HG03097 (cell line): ENCODE measurements around the gene TRMT10C.
"Not testable (repeated sequence)": the region's sequence is repeated elsewhere in the genome, so short reads cannot be mapped to it uniquely, and the experiment has no call there.

ENCODE experiments used
- ATAC-seq: cut with Tn5 transposase; IDR thresholded peaks from one replicate; pipeline ENCODE4 v1.9.1; 2021; ENCODE audit not compliant: unreplicated experiment, low FRiP score

The TRMT10C gene

DNA sequence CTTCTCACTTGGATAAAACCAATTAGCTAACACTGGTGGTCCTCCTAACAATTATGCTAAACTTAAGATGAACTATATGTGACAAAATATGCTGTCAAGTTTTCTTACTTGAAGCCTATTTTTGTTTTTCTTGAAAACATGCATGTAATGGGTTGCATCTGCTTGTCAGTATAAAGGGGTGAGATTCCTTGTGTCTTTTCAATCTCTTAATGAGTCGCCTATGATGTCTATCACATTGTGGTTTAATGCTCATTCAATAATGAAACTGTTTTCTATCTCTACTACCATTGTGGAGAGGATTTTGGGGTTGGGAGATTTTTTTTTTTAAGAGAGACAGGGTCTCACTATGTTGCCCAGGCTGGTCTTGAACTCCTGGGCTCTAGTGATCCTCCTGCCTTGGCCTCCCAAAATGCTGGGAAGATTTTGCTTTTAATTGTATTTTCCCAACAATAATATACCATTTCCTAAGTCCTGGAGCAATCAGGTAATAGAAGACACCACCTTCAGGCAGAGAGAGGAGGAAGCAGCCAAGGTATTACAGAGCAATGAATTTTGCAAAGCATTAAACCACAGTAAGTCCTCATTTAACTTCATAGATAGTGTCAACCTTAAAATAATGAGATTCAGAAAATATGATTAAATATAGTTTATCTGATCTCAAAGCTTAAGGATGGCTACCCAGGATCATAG is 17.4 kb upstream of the TRMT10C start:
- ATAC-seq = no peak

DNA sequence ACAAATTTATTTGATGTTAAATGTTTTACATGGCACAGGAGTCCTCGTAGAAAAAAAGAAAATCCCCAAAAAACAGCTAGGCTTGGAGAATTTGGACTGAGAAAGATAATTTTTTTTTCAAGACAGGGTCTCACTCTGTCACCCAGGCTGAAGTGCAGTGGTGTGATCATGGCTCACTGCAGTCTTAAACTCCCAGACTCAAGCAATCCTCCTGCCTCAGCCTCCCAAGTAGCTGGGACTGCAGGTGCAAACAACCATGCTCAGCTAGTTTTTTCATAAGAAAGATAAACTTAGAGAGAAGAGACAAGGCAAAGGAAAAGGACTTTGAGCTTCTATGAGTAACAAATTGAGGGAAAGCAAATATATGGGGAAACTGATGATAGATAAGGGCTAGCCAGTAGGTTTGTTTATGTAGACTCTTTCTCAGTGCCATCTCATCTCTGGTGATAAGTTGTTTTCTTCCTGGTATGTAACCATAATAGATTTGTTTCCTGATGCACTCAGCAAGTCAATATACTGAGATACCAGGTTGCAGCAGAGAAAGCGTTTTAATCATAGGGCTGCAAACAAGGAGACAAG is 13.1 kb upstream of the TRMT10C start:
- ATAC-seq = no peak

DNA sequence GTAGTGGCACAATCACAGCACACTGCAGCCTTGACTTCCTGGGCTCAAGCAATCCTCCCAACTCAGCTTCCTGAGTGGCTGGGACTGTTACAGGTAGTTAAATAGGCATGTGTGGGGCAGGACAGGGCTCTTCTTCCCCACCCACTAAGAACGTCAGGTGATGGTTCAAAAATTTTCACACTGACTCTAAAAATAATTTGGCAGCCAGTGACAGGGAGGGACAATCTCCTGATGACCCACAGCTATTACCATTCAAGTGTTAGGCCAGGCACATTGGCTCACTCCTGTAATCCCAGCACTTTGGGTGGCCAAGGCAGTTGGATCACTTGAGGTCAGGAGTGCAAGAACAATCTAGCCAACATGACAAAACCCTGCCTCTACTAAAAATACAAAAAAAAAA is 12.2 kb upstream of the TRMT10C start:
- no peak for ATAC-seq

DNA sequence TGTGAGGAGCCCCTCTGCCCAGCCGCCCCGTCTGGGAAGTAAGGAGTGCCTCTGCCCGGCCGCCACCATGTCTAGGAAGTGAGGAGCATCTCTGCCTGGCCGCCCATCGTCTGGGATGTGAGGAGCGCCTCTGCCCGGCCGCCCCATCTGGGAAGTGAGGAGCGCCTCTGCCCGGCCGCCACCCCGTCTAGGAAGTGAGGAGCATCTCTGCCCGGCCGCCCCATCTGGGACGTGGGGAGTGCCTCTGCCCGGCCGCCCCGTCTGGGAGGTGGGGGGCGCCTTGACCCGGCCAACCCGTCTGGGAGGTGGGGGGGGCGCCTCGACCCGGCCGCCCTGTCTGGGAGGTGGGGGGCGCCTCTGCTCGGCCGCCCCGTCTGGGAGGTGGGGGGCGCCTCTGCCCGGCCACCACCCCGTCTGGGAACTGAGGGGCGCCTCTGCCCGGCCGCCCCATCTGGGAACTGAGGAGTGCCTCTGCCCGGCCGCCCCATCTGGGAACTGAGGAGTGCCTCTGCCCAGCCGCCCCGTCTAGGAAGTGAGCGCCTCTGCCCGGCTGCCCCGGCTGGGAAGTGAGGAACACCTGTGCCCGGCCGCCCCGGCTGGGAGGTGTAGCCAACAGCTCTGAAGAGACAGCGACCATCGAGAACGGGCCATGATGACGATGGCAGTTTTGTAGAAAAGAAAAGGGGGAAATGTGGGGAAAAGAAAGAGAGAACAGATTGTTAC is 10.1 kb upstream of the TRMT10C start:
- ATAC-seq = not testable (repeated sequence)

DNA sequence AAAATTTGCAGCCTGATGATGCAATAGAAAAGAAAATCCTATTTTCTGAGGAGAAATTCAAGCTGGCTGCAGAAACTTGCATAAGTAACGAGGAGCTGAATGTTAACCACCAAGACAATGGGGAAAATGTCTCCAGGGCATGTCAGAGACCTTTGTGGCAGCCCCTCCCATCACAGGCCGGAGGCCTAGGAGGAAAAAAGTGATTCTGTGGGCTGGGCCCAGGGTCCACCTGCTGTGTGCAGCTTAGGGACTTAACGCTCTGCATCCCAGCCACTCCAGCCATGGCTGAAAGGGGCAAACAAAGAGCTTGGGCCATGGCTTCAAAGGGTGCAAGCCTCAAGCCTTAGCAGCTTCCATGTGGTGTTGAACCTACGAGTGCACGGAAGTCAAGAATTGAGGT is 8.3 kb upstream of the TRMT10C start:
- not testable (repeated sequence) for ATAC-seq

DNA sequence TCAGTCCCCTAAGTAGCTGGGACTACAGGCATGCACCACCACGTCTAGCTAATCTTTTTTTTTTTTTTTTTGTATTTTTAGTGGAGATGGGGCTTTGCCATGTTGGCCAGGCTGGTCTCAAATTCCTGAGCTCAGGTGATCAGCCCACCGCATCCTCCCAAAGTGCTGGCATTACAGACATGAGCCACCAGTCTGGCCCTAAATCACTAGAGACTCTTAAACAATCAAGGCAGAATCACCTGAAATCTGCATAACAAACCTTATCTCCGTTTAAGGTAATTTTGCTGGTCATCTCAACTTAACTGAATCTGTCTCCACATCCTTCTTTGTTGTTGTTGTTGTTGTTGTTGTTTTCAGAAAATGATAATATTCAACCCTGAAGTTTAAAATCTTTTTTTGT is 5.6 kb upstream of the TRMT10C start:
- no peak for ATAC-seq

DNA sequence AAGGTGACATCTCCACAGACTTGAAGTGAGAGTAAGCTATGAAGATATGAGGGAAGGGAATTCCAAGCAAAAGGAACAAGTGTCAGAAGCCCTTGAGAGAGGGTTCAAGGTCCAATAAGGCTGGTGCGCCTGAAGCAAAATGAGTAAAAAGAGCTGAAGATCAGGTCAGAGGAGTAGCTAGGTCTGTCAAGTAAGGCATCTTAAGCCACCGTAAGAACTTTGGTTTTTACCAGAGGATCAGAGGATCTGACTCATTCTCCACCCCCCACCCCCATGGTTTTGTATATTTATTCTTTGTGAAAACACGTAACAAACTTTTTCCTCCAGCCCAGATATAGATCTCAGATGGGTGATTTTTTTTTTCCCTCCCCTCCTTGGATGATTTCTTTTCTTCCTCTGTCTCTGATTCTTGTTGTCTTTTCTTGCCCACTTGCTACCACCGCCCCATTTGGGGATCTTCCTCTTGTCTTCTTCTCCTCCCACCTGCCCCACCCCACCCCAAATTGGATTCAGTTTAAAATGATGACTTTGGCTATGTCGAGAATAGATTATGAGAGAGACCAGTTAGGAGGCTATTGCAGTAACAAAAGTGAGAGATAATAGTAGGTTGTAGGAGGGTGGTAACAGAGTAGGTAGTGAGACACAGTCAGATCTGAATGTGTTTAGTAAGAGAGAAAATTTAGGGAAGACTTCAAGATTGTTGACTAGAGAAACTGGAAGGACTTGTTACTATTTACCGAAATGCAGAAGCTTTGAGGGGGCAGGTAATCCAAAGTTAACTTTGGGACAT is 6.1 kb downstream of the TRMT10C start:
- ATAC-seq = no peak

DNA sequence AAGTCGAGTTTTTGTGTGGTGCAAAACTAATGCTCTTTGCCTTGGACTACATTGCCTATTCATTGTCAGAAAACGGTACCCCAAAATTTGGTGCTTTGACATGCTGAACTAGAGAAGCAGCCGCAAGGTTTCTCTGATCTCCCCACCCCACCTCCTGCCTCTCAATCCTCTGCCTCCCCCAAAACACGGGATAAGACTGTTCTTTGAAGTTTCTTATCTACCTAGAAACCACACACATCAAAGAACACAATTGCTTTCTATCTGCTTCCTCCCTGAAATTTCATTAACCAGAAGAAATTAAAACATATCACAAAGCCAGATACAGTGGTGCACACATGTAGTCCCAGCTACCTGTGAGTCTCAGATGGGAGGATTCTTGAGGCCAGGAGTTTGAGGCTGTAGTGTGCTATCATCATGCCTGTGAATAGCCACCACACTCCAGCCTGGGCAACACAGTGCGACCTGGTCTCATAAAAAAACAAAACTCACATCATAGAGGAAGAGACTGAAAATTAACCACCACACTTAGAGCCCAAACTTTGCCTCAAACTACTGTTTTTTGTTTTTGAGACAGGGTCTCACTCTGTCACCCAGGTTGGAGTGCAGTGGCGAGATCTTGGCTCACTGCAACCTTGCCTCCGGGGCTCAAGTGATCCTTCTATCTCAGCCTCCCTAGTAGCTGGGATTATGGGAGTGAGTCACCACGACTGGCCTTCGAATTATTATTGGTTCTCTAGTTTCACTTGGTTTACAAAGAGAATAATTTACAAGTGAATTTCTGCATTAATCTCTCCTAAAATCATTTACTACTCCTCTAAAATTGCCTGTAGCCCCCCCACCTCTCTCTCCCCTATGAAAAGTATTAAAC is 9.6 kb downstream of the TRMT10C start:
- no peak for ATAC-seq

DNA sequence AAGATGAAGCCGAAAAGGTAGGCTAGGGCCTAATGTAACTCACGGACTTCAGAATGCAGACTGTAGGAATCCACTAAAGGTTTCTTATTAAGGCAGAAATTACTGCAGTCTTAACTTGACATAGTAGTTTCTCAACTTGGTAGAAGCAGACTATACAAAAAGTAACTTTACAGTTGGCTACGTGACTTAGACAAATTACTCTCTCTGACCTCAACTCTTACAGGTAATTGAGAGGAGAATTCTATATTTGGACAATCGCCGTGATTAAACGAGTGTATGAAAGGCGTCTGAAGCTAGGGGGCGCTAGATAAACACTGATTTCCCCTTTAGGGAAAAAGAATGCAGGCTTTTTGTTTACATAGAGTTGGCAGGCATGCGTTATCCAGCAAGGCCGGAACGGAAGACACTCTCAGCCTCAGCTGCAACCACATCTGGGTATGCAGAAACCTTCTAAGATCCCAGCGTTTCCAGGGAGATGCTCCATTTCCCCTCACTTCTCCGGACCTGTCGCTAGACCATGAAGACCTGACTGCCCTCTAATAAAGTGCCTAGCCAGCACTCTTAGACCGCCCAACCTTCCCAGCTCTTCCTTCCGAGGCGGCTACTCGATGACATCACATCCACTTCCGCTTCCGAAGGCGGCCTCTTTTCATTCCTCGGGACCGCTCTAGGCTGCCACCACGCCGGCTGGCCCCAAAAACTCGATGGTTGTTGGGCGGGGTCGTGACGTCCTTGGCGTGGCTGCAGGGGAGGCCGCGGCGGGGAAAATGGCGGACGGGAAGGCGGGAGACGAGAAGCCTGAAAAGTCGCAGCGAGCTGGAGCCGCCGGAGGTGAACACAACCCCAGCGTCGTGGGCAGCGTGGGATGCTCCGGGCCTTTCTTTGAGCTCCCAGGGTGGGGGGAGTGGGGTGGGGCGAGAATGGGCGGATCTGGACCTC is 12.1 kb downstream of the TRMT10C start, which contains the start of gene PCNP:
PCNP (plus strand) TSS at position 732 of the 939 bp plus-strand sequence; CDS start at position 768, 36 bp downstream.
- ATAC-seq = peak; percentile 85

DNA sequence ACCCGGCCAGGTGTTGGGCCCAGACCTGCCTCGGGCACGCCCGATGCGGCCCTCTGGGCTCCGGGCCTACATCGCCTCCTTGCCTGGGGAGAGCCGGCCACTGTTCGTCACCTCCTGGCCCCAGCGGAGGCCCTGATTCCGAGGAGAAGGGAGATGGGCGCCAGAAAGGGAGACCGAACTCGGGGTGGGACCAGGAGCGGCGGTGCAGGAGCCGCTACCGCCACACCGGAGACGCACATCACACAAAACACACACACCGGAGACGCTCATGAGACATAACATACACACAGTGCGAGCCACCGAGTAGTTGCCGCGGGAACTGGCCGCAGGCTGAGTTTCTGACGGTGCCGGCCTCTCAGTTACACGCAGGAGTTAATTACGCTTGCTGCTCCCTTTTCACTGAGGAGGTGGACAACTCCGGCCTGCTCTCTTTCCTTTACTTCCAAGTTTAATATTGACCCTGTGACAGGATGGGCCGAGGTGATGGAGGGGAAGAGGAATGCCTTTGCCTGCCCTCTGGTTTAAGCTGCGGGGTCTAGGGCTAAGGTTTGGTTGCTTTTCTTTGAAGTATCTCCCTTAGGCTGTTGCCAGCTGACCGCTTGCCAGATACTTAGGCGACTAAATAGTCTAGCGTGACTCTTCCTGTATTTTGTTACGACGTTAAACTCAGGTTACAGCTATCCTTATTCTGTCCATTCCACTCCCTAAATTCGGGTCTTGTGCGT is 12.9 kb downstream of the TRMT10C start:
- peak; percentile 37 for ATAC-seq

DNA sequence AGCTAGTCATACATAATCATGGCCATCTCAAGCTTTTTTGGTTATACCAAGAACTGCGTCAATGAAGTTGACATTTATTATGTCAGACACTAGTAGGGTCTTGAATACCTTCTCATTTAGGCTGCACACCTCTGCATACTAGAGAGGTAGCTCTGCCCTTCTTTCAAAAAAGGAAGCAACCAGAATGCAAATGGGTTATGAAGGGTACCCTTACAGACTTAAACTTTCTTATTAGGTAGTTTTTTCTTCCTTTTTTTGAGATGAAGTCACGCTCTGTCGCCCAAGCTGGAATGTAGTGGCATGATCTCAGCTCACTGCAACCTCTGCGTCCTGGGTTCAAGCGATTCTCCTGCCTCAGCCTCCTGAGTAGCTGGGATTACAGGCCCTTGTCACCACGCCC is 15.6 kb downstream of the TRMT10C start:
- no peak for ATAC-seq

DNA sequence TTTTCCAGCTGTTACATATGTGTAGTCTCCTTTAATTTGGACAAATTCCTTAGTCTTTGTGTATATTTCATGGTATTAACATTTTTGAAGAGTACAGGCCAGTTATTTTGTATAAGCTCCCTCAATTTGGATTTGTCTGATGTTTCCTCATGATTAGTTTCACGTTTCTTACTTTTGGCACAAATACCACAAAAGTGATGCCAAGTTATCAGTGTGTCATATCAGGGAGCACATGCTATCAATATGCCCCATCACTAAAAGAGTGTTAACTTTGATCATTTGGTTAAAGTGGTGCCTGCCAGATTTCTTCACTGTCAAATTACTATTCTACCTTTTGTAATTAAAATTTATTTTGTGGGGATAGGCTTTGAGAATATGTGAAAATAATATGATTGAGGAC is 26.9 kb downstream of the TRMT10C start:
- no peak for ATAC-seq

DNA sequence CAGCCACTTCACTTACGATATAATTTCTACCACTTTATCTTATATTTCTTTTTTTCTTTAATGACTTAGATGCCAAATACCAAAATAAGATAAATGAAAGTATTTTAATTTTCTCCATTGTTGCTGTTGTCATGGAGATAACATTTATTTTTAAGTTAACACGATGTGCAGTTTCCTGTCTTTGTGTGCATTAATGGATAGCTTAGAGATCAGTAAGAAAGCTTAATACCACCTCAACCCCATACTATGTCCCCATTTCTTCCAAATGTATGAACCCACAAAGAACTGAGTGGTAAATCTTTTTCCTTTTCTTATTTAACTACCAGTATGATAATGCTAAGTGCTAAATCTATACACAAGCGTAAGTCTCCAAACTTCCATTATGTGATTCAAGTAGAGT is 29.4 kb downstream of the TRMT10C start:
- ATAC-seq = no peak

DNA sequence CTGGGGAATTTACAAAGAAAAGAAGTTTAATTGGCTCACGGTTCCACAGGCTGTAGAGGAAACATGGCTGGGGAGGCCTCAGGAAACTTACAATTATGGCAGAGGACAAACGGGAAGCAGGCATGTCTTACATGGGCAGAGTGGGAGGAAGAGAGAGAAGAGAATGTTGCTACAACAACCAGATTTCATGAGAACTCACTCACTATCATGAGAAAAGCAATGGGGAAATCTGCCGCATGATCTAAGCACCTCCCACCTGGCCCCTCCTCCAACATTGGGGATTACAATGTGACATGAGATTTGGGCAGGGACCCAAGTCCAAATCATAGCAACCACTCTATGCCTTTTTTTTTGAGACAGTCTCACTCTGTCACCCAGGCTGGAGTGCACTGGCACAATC is 41.1 kb downstream of the TRMT10C start:
- no peak for ATAC-seq

DNA sequence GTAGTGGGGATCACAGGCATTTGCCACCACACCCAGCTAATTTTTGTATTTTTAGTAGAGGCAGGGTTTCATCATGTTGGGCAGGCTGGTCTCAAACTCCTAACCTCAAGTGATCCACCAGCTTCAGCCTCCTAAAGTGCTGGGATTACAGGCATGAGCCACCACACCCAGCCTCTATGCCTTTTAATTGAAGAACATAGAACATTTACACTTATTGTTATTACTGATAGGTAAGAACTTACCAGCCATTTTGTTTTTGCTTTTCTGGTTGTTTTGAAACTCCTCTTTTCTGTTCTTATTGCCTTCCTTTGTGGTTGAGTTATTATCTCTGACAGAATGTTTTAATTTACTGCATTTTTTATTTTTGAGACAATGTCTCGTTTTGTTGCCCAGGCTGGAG is 41.5 kb downstream of the TRMT10C start:
- ATAC-seq = no peak

DNA sequence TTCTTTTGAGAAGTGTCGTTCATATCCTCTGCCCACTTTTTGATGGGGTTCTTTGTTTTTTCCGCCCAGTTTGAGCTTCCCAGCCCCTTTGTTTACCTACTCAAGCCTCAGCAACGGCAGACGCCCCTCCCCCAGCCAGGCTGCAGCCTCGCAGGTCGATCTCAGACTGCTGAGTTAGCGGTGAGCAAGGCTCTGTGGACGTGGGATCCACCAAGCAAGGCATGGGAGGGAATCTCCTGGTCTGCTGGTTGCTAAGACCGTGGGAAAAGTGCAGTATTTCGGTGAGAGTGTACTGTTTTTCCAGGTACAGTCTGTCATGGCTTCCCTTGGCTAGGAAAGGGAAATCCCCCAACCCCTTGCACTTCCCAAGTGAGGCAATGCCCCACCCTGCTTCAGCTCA is 43.7 kb downstream of the TRMT10C start:
- not testable (repeated sequence) for ATAC-seq

DNA sequence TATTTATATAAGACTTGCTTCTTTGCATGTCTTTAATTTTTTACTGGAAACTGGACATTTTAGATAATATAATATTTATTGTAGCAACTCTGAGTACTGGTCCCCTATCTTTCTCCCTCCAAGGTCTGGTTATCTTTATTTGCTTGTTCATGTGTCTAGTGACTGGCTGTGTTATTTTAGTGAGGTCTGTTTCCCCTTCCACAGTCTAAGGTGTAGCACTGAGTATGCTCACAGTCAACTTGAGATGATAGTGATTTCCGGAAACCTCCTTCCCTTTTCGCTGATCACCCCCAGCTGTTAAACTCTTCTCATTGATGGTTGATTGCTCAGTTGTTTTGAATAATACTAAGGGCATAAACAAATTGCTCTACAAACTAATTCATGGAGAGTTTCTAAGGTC is 49.4 kb downstream of the TRMT10C start:
- no peak for ATAC-seq

DNA sequence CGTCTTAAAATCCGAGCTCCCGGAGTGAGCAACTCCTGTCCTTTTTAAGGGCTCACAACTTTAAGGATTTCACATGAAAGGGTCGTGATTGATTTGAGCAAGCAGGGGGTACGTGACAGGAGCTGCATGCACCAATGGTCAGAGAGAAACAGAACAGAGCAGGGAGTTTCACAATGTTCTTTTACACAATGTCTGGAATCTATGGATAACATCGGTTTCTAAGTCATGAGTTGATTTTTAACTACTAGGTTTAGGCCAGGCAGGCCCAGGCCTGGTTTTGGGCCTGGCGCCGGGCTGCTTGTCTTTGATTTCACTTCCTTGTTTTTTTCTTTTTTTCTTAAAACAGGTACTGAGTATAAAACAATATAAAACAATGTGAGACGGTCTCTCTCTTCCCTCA is 51.3 kb downstream of the TRMT10C start:
- ATAC-seq = not testable (repeated sequence)
